Breast epithelium (tissue), 4 donors: ENCODE results near the gene RAMAC. TPM values are rescaled to one million over a fixed set of nuclear protein-coding genes. Genes with fewer than 3 reads are reported as not detected.
"Not testable (repeated sequence)": the region's sequence is repeated elsewhere in the genome, so short reads cannot be mapped to it uniquely, and the experiment has no call there.

ENCODE experiments used
- DNase-seq, 2 donors: peaks; one replicate each; pipeline ENCODE4 v3.0.0-alpha.2; 2019; ENCODE audit warnings: low spot score in 2 of 2
- H3K27ac ChIP-seq, 2 donors: fragments of 200-600 bp; sonication (generic) in 1 of 2; one replicate each; pipeline ENCODE4 v1.5.1; 2016 to 2019; ENCODE audit warnings: mild to moderate bottlenecking in 1 of 2
- H3K27me3 ChIP-seq, 2 donors: fragments of 200-600 bp; sonication (generic) in 1 of 2; one replicate each; pipeline versions ENCODE4 v1.5.1 to v1.6.0; 2017 to 2019; ENCODE audit warnings: control low read depth in 1 of 2, mild to moderate bottlenecking in 1 of 2
- H3K36me3 ChIP-seq: fragments of 200-600 bp; one replicate; pipeline ENCODE4 v1.5.1; 2019
- H3K4me1 ChIP-seq, 2 donors: fragments of 200-600 bp; sonication (generic); one replicate each; pipeline ENCODE4 v1.5.1; 2016 to 2019; ENCODE audit warnings: control low read depth in 1 of 2
- H3K4me3 ChIP-seq, 3 donors: fragments of 200-600 bp; sonication (generic); 1 replicate in 2 of 3; 2 replicates in 1 of 3; pipeline ENCODE4 v1.5.1; 2016 to 2019; ENCODE audit warnings: mild to moderate bottlenecking in 3 of 3, moderate library complexity in 2 of 3
- H3K9me3 ChIP-seq, 2 donors: fragments of 200-600 bp; sonication (generic) in 1 of 2; one replicate each; pipeline ENCODE4 v1.5.1; 2016 to 2019; ENCODE audit warnings: control low read depth in 1 of 2
- POLR2A ChIP-seq: fragments of 450-650 bp; IDR thresholded peaks from one replicate; pipeline ENCODE4 v1.6.1; 2016; ENCODE audit warnings: antibody characterized with exemption, mild to moderate bottlenecking, moderate library complexity
- POLR2AphosphoS5 ChIP-seq, 3 donors: sonication (generic); formaldehyde crosslinking; IDR thresholded peaks; one replicate each; pipeline ENCODE4 v1.6.1; 2017; ENCODE audit warnings: antibody characterized with exemption in 3 of 3
- intact Hi-C: fragments of 100-400 bp; cut with DNase I; formaldehyde crosslinking; loops from one replicate; pipeline ENCODE4 v1.15.1; 2023; ENCODE audit warnings: low total_unique reads
- total RNA-seq, 3 donors: library from RNA; depleted of rRNA; stranded (reverse); fragments of >200 nt; gene quantifications; one replicate each; pipeline ENCODE4 v1.1.0, GENCODE V29; 2016
- TF ChIP-seq, protein P1 (sequence below), 3 donors: fragments of 450-650 bp; IDR thresholded peaks; one replicate each; pipeline ENCODE4 v1.5.1; 2016 to 2017; ENCODE audit warnings: antibody characterized with exemption in 3 of 3, mild to moderate bottlenecking in 3 of 3, moderate library complexity in 3 of 3

RAMAC gene
- total RNA-seq, 3 donors from 2014 or later: 14.9 to 32.3 (median 22.6) TPM

DNA sequence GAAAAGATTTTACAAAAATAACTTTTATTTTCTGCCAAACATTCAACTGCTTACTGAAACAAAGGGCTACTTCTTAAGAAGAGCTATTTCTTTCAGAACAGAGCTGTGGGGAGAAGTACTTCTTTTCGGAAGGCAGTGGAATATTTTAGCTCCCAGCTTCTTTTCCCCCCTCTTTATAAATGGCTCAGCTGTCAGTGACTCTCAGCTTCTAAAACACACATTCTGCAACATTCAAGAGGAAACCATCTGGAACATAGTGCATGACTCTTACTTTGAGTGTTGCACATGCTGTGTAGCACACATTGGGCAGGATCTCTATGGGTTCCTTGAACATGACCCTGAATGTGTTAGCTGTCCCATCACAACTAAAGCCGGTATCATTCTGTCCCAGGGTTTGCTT lies 32.4 kb downstream of the RAMAC start:
- Histone ChIP-seq H3K4me3 (no peak overlapping the region), H3K36me3 (peaks cover 7% of the 10 kb centered on the region), H3K27ac (no peak overlapping the region), H3K9me3 (no peaks in the 10 kb centered on the region), H3K4me1 (no peaks in the 10 kb centered on the region), H3K27me3 (no peaks in the 10 kb centered on the region)
- TF ChIP-seq, protein P1, sequence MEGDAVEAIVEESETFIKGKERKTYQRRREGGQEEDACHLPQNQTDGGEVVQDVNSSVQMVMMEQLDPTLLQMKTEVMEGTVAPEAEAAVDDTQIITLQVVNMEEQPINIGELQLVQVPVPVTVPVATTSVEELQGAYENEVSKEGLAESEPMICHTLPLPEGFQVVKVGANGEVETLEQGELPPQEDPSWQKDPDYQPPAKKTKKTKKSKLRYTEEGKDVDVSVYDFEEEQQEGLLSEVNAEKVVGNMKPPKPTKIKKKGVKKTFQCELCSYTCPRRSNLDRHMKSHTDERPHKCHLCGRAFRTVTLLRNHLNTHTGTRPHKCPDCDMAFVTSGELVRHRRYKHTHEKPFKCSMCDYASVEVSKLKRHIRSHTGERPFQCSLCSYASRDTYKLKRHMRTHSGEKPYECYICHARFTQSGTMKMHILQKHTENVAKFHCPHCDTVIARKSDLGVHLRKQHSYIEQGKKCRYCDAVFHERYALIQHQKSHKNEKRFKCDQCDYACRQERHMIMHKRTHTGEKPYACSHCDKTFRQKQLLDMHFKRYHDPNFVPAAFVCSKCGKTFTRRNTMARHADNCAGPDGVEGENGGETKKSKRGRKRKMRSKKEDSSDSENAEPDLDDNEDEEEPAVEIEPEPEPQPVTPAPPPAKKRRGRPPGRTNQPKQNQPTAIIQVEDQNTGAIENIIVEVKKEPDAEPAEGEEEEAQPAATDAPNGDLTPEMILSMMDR (IDR thresholded peaks at IDR 0.05): no peak
- no peak for TF ChIP-seq POLR2A
- TF ChIP-seq POLR2AphosphoS5 (IDR thresholded peaks at IDR 0.05): no peak
- no peak for DNase-seq
- intact Hi-C loops: no loop called here

DNA sequence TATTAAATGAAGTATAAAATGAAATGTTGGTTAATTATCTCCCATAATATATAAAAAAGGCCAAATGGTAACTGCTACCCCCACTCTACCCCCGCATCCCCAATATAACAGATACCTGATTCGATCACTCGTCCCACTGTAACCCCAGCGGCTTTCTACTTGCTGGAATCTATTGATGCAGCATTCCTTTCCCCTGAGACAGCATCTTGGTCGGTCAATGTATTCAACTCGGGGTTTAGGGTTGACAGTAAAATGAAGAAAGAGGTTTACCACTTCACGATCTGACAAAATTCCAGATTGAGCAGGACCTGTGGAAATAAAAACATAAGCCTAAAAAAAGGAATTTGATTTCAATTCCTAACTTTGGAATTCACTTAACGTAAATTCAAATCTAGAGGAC lies 44.0 kb downstream of the RAMAC start:
- H3K4me1 ChIP-seq: no peaks in the 10 kb centered on the region
- no peaks in the 10 kb centered on the region for H3K36me3 ChIP-seq
- H3K27me3 ChIP-seq: no peaks in the 10 kb centered on the region
- no peak for DNase-seq
- H3K4me3 ChIP-seq: no peak overlapping the region
- intact Hi-C loops: no loop called here
- H3K9me3 ChIP-seq: no peaks in the 10 kb centered on the region
- TF ChIP-seq, protein P1 (IDR thresholded peaks at IDR 0.05): no peak
- TF ChIP-seq POLR2AphosphoS5 (IDR thresholded peaks at IDR 0.05) (no peak), POLR2A (no peak)
- H3K27ac ChIP-seq: no peak overlapping the region

DNA sequence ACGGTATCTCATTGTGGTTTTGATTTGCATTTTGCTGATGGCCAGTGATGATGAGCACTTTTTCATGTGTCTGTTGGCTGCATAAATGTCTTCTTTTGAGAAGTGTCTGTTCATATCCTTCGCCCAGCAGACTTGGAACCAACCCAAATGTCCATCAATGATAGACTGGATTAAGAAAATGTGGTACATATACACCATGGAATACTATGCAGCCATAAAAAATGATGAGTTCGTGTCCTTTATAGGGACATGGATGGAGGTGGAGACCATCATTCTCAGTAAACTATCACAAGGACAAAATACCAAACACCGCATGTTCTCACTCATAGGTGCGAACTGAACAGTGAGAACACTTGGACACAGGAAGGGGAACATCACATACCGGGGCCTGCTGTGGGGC lies 45.2 kb downstream of the RAMAC start:
- H3K36me3 ChIP-seq, intact Hi-C loops: not testable (repeated sequence)

DNA sequence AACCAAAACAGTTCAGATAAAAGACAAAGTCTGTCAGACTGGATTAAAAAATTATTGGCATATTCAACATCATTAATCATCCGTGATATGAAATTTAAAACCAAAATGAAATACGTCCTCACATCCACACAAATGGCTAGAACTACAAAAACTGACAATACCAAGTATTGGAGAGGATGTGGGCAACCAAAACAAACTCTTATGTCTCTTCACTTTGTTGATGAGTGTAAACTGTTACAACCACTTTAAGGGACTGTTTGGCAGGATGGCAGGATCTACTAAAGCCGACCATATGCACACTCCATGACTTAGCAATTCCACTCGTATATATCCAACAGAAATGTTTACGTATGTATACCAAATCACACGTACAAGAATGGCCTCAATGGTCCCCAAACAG lies 50.2 kb downstream of the RAMAC start:
- Histone ChIP-seq H3K27ac (no peak overlapping the region), H3K9me3 (no peaks in the 10 kb centered on the region), H3K27me3 (no peaks in the 10 kb centered on the region), H3K4me1 (no peaks in the 10 kb centered on the region), H3K36me3 (no peaks in the 10 kb centered on the region), H3K4me3 (no peak overlapping the region)
- DNase-seq: no peak
- no peak for TF ChIP-seq POLR2A
- intact Hi-C loops: no loop called here

More for the DNA sequence above, 45.2 kb downstream of the RAMAC start:
- not testable (repeated sequence) for H3K4me3 ChIP-seq, H3K4me1 ChIP-seq, H3K27ac ChIP-seq, H3K9me3 ChIP-seq, DNase-seq, H3K27me3 ChIP-seq

DNA sequence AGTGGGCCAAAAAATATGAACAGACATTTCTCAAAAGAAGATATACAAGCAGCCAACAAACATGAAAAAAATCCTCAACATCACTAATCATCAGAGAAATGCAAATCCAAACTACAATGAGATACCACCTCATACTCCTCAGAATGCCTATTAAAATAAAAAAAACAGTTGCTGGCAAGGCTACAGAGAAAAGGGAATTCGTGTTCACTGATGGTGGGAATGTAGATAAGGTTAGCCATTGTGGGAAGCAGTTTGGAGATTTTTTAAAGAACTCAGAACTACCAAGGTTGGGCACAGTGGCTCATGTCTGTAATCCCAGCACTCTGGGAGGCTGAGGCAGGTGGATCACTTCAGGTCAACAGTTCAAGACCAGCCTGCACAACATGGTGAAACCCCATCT lies 53.2 kb downstream of the RAMAC start:
- no peak for DNase-seq
- Histone ChIP-seq H3K4me3 (no peak overlapping the region), H3K9me3 (no peaks in the 10 kb centered on the region), H3K27ac (no peak overlapping the region), H3K4me1 (no peaks in the 10 kb centered on the region), H3K27me3 (no peaks in the 10 kb centered on the region), H3K36me3 (no peaks in the 10 kb centered on the region)
- intact Hi-C loops: no loop called here
- TF ChIP-seq, protein P1 (IDR thresholded peaks at IDR 0.05): no peak
- TF ChIP-seq POLR2AphosphoS5 (IDR thresholded peaks at IDR 0.05) (no peak), POLR2A (no peak)

Other genes with a start within 250 kb of the RAMAC start
- gene FSD2, start 180.1 kb upstream of the RAMAC start, total RNA-seq: 1 to 10 TPM in 1 of 3 donors, under 1 TPM in 1, not detected in 1; under 0.01 to 1.6 TPM
- gene WHAMM, start 176.6 kb upstream of the RAMAC start, total RNA-seq: 10 to 100 TPM; 10.8 to 12.9 (median 11.0) TPM
- gene HOMER2, start 33.5 kb upstream of the RAMAC start, total RNA-seq: 100 to 1,000 TPM in 1 of 3 donors, 10 to 100 TPM in 1, 1 to 10 TPM in 1; 6.1 to 295 (median 77.7) TPM
- 10 to 100 TPM; 10.2 to 26.8 (median 14.6) TPM for gene C15orf40, start 25.4 kb downstream of the RAMAC start, total RNA-seq
- 10 to 100 TPM; 71.1 to 88.8 (median 87.5) TPM for gene BTBD1, start 81.0 kb downstream of the RAMAC start, total RNA-seq
- gene TM6SF1, start 121.4 kb downstream of the RAMAC start, total RNA-seq: 1 to 10 TPM; 6.4 to 8.5 (median 7.3) TPM
- gene HDGFL3, start 221.6 kb downstream of the RAMAC start, total RNA-seq: 10 to 100 TPM; 19.0 to 42.4 (median 34.7) TPM